H1 (cell line): ENCODE data around the gene ZBTB20. TPM values are rescaled to one million over a fixed set of nuclear protein-coding genes. Genes with fewer than 3 reads are reported as not detected.

ENCODE experiments used
- CTCF ChIA-PET: fragments of 300-600 bp; sonication (Branson Sonifier 250); formaldehyde crosslinking; loops from one replicate; lab custom pipeline; 2021; ENCODE audit not compliant: partially characterized antibody; lab: Charles Lee
- POLR2A ChIA-PET: fragments of 300-600 bp; sonication (Branson Sonifier 250); formaldehyde crosslinking; loops from one replicate; lab custom pipeline; 2021; ENCODE audit warnings: inconsistent platforms; ENCODE audit not compliant: partially characterized antibody; lab: Charles Lee
- DNase-seq, 2 experiments: peaks; one replicate each; pipeline versions ENCODE4 v3.0.0 to v3.0.0-alpha.2; 2010 to 2022; ENCODE audit warnings: low spot score in 2 of 2, low read depth in 1 of 2, mixed read lengths in 1 of 2
- FAIRE-seq: peaks from 2 replicates; lab custom pipeline; 2011; peaks lifted over from hg19 to GRCh38; lab: Jason Lieb, UNC
- H2AFZ ChIP-seq: 2 replicates; pipeline ENCODE4 v1.8.1; 2012; ENCODE audit warnings: low read length, inconsistent platforms
- H2AK5ac ChIP-seq: 2 replicates; pipeline ENCODE4 v1.6.1; 2013; ENCODE audit warnings: low read depth, low read length
- H2BK120ac ChIP-seq: replicated peaks from 2 replicates; pipeline ENCODE3; 2013; ENCODE audit warnings: low read depth, low read length, inconsistent platforms
- H2BK12ac ChIP-seq: 2 replicates; pipeline ENCODE4 v1.6.1; 2013; ENCODE audit warnings: low read depth, low read length
- H2BK15ac ChIP-seq: 2 replicates; pipeline ENCODE4 v1.6.1; 2013; ENCODE audit warnings: low read length
- H2BK20ac ChIP-seq: 2 replicates; pipeline ENCODE4 v1.6.1; 2013; ENCODE audit warnings: low read length
- H2BK5ac ChIP-seq: 2 replicates; pipeline ENCODE4 v1.6.1; 2013; ENCODE audit warnings: low read depth, low read length
- H3K14ac ChIP-seq: 2 replicates; pipeline ENCODE4 v1.6.1; 2013; ENCODE audit warnings: inconsistent platforms; ENCODE audit not compliant: insufficient read length
- H3K18ac ChIP-seq: 2 replicates; pipeline ENCODE4 v1.6.1; 2013; ENCODE audit warnings: low read length; ENCODE audit errors: extremely low read depth
- H3K23ac ChIP-seq: 2 replicates; pipeline ENCODE4 v1.6.1; 2013; ENCODE audit warnings: inconsistent platforms; ENCODE audit not compliant: insufficient read length
- H3K23me2 ChIP-seq: 2 replicates; pipeline ENCODE4 v1.6.1; 2013; ENCODE audit warnings: low read depth, low read length
- H3K27ac ChIP-seq: 2 replicates; pipeline ENCODE4 v1.6.1; 2011; ENCODE audit warnings: low read depth, low read length, inconsistent platforms
- H3K27me3 ChIP-seq, 4 experiments: replicated peaks in 1 of 4; 1 replicate in 1 of 4; 2 replicates in 3 of 4; pipeline versions ENCODE4 v1.6.1 to v1.8.1; 2011 to 2013; ENCODE audit warnings: low read length in 3 of 4, mild to moderate bottlenecking in 3 of 4, inconsistent platforms in 2 of 4, mixed read lengths in 2 of 4, moderate library complexity in 1 of 4; ENCODE audit not compliant: control insufficient read depth in 3 of 4, insufficient read depth in 3 of 4; ENCODE audit errors: extremely low read depth in 1 of 4
- H3K36me3 ChIP-seq, 4 experiments: 2 replicates each; pipeline versions ENCODE4 v1.6.1 to v1.8.1; 2011 to 2013; ENCODE audit warnings: mild to moderate bottlenecking in 4 of 4, low read length in 3 of 4, moderate library complexity in 2 of 4, control low read depth in 1 of 4, inconsistent platforms in 1 of 4; ENCODE audit not compliant: insufficient read depth in 4 of 4, control insufficient read depth in 2 of 4
- H3K4ac ChIP-seq: replicated peaks from 2 replicates; pipeline ENCODE3; 2013; ENCODE audit warnings: low read length, low read depth, mixed read lengths, inconsistent platforms; ENCODE audit not compliant: insufficient read length
- H3K4me1 ChIP-seq, 4 experiments: replicated peaks in 1 of 4; 1 replicate in 1 of 4; 2 replicates in 3 of 4; pipeline versions ENCODE4 v1.6.1 to v1.8.1; 2011 to 2013; ENCODE audit warnings: low read length in 3 of 4, inconsistent platforms in 2 of 4, mixed read lengths in 1 of 4; ENCODE audit not compliant: insufficient read depth in 4 of 4, control insufficient read depth in 3 of 4
- H3K4me2 ChIP-seq, 2 experiments: 2 replicates each; pipeline versions ENCODE4 v1.6.1 to v1.8.1; 2011 to 2013; ENCODE audit warnings: low read depth in 2 of 2, low read length in 2 of 2, control low read depth in 1 of 2, inconsistent platforms in 1 of 2, mild to moderate bottlenecking in 1 of 2; ENCODE audit not compliant: insufficient read depth in 1 of 2
- H3K4me3 ChIP-seq, 4 experiments: fragments of 200-600, 300-600 bp in 1 of 4; sonication (generic), shearing (Covaris generic), sonication (Bioruptor Twin) in 1 of 4; 2 replicates each; pipeline versions ENCODE4 v1.5.1 to v1.8.1; 2011 to 2016; ENCODE audit warnings: low read length in 4 of 4, low read depth in 3 of 4, control low read depth in 2 of 4, inconsistent platforms in 2 of 4, mild to moderate bottlenecking in 2 of 4, mixed read lengths in 1 of 4, moderate library complexity in 1 of 4; ENCODE audit not compliant: insufficient read depth in 2 of 4; ENCODE audit errors: extremely low read depth in 1 of 4
- H3K56ac ChIP-seq: replicated peaks from 2 replicates; pipeline ENCODE3; 2013; ENCODE audit warnings: low read depth, mild to moderate bottlenecking, mixed read lengths, low read length, inconsistent platforms; ENCODE audit not compliant: insufficient read length
- H3K79me1 ChIP-seq: 2 replicates; pipeline ENCODE4 v1.6.1; 2013; ENCODE audit warnings: low read depth, low read length, control low read depth
- H3K79me2 ChIP-seq, 2 experiments: 2 replicates each; pipeline versions ENCODE4 v1.6.1 to v1.8.1; 2012 to 2013; ENCODE audit warnings: low read length in 2 of 2, mild to moderate bottlenecking in 2 of 2, inconsistent platforms in 1 of 2; ENCODE audit not compliant: insufficient read depth in 2 of 2, control insufficient read depth in 1 of 2
- H3K9ac ChIP-seq, 4 experiments: replicated peaks in 1 of 4; 1 replicate in 1 of 4; 2 replicates in 3 of 4; pipeline versions ENCODE4 v1.6.1 to v1.8.1; 2011 to 2013; ENCODE audit warnings: low read depth in 3 of 4, low read length in 3 of 4, control low read depth in 2 of 4, mild to moderate bottlenecking in 2 of 4, moderate library complexity in 2 of 4, inconsistent platforms in 1 of 4; ENCODE audit errors: extremely low read depth in 1 of 4
- H3K9me3 ChIP-seq, 2 experiments: 2 replicates each; pipeline versions ENCODE4 v1.6.1 to v1.8.1; 2012 to 2013; ENCODE audit warnings: mild to moderate bottlenecking in 2 of 2, moderate library complexity in 2 of 2, control low read depth in 1 of 2, inconsistent platforms in 1 of 2, low read depth in 1 of 2, low read length in 1 of 2, mixed read lengths in 1 of 2; ENCODE audit not compliant: insufficient read depth in 2 of 2
- H4K20me1 ChIP-seq, 2 experiments: replicated peaks in 1 of 2; 2 replicates each; pipeline versions ENCODE3 to v1.8.1; 2011 to 2013; ENCODE audit warnings: inconsistent platforms in 2 of 2, low read length in 2 of 2, mild to moderate bottlenecking in 1 of 2; ENCODE audit not compliant: insufficient read depth in 2 of 2, control insufficient read depth in 1 of 2
- H4K5ac ChIP-seq: 2 replicates; pipeline ENCODE4 v1.6.1; 2013; ENCODE audit warnings: low read length, low read depth, mixed read lengths, inconsistent platforms; ENCODE audit not compliant: insufficient read length
- H4K8ac ChIP-seq: 2 replicates; pipeline ENCODE4 v1.8.0; 2013; ENCODE audit warnings: mild to moderate bottlenecking, moderate library complexity, low read length, inconsistent platforms; ENCODE audit not compliant: insufficient read depth; ENCODE audit errors: extremely low read depth
- H4K91ac ChIP-seq: replicated peaks from 2 replicates; pipeline ENCODE3; 2013; ENCODE audit warnings: low read length, mixed read lengths, inconsistent platforms; ENCODE audit not compliant: insufficient read length
- BACH1 ChIP-seq: IDR thresholded peaks from 2 replicates; pipeline ENCODE4 v1.6.1; 2012; ENCODE audit warnings: low read length, improper control_type of control experiment
- CEBPB ChIP-seq: IDR thresholded peaks from 2 replicates; pipeline ENCODE4 v1.6.1; 2012; ENCODE audit warnings: low read depth, low read length
- FOSL1 ChIP-seq: IDR thresholded peaks from 2 replicates; pipeline ENCODE4 v1.6.1; 2011; ENCODE audit warnings: mild to moderate bottlenecking, low read depth, low read length, moderate library complexity; ENCODE audit not compliant: insufficient read depth
- PHF8 ChIP-seq: fragments of 200-600 bp; sonication (generic); conservative IDR thresholded peaks from 2 replicates; pipeline ENCODE4 v1.7.1; 2012; ENCODE audit warnings: low read depth, mild to moderate bottlenecking, inconsistent platforms, low read length, moderate library complexity
- SIRT6 ChIP-seq: IDR thresholded peaks from one replicate; pipeline ENCODE4 v1.7.1; 2012; ENCODE audit warnings: low read length, inconsistent platforms
- SP4 ChIP-seq: IDR thresholded peaks from 2 replicates; pipeline ENCODE4 v1.6.1; 2012; ENCODE audit warnings: low read length, inconsistent platforms
- SUZ12 ChIP-seq: fragments of 200-600 bp; sonication (generic); IDR thresholded peaks from 2 replicates; pipeline ENCODE4 v1.6.1; 2012; ENCODE audit warnings: mild to moderate bottlenecking, inconsistent platforms, low read length, moderate library complexity, mixed read lengths
- WGBS, 2 experiments: shearing (Covaris generic) in 1 of 2; methylation state at CpG; one replicate each; pipeline versions ENCODE4 v1.1.6 to v1.1.7; 2013 to 2015; ENCODE audit warnings: low lambda C conversion rate in 2 of 2, mixed read lengths in 2 of 2, inconsistent platforms in 1 of 2, low coverage in 1 of 2, missing lambda C conversion rate in 1 of 2; ENCODE audit not compliant: insufficient replicate concordance in 2 of 2, insufficient coverage in 1 of 2, insufficient read length in 1 of 2; ENCODE audit errors: extremely low coverage in 1 of 2, missing lambda C conversion rate in 1 of 2; 5-methylcytosine and 5-hydroxymethylcytosine counted together
- polyA plus RNA-seq, 7 experiments: library from polyadenylated mRNA; depleted of rRNA in 3 of 7; stranded (reverse) in 5 of 7; unstranded in 2 of 7; fragments of >200 nt in 5 of 7; fragments of 200-250 nt in 2 of 7; gene quantifications; 1 replicate in 5 of 7; 2 replicates in 1 of 7; 4 replicates in 1 of 7; pipeline versions ENCODE4 v1.2.1 to v1.2.3, GENCODE V29; 2011 to 2013; ENCODE audit warnings: missing spikeins in 2 of 7, mixed read lengths in 2 of 7
- total RNA-seq: library from RNA; stranded (reverse); fragmentation: NEBNext Ultra II Directional; extraction: Animal tissue kit (Norgen Biotek cat#: 25700); gene quantifications from 2 replicates; pipeline ENCODE4 v1.2.1, GENCODE V29; 2021

The ZBTB20 gene
- total and polyA plus RNA-seq, 2 of the 8 experiments (the other 6 are each of a cell fraction or from before 2014, with no cell fraction given), result 0.35 to 1.3 TPM

GRCh38 chr3:115042351-115042750, 104.7 kb downstream of the ZBTB20 start:
- Histone ChIP-seq H4K20me1 (no peaks in the 10 kb centered on the region), H2BK12ac (no peak overlapping the region), H4K91ac (no peak overlapping the region), H3K27me3 (no peaks in the 10 kb centered on the region), H2AK5ac (no peak overlapping the region), H4K8ac (no peak overlapping the region), H3K9ac (no peak overlapping the region), H3K9me3 (no peaks in the 10 kb centered on the region), H3K18ac (no peak overlapping the region), H3K4me2 (no peak overlapping the region), H3K4me3 (no peak overlapping the region), H4K5ac (no peak overlapping the region), H3K36me3 (no peaks in the 10 kb centered on the region), H3K56ac (no peak overlapping the region), H3K23me2 (no peaks in the 10 kb centered on the region), H3K79me1 (no peaks in the 10 kb centered on the region), H3K4ac (no peak overlapping the region), H3K27ac (no peak overlapping the region), H3K4me1 (no peaks in the 10 kb centered on the region), H2BK120ac (no peak overlapping the region), H3K23ac (no peak overlapping the region), H2BK20ac (no peak overlapping the region), H3K14ac (no peak overlapping the region), H2AFZ (no peak overlapping the region), H3K79me2 (no peaks in the 10 kb centered on the region), H2BK15ac (no peak overlapping the region), H2BK5ac (no peak overlapping the region)
- FAIRE-seq (no peak), DNase-seq (no peak)
- WGBS, 2 experiments, result 93% methylated on average over 3 of the region's 3 CpGs; no CpG with 5 or more reads in 1 of the 2 experiments
- CTCF ChIA-PET, result interaction anchor here (0.6 to 1.9 kb wide), 12 partner anchors 9 to 698 kb away, joined by 3 to 8 read pairs (median 4); no protein-coding TSS in a partner anchor
- TF ChIP-seq SP4 (no peak), FOSL1 (no peak), SUZ12 (no peak), PHF8 (no peak), SIRT6 (no peak), CEBPB (no peak), BACH1 (no peak)
- POLR2A ChIA-PET, result no interaction called here
